Measurements from ENCODE around the gene NME9. TPM values are rescaled to one million over a fixed set of nuclear protein-coding genes. Genes with fewer than 3 reads are reported as not detected.

NME9 gene
- total RNA-seq, 2 donors from 2014 or later: 3.2 TPM; not detected in 1

- Histone ChIP-seq H3K27me3 (replicated peaks; ENCODE audit: insufficient read depth) (no peaks in the 10 kb centered on the region), H3K36me3 (no peaks in the 10 kb centered on the region), H3K4me1 (replicated peaks) (no peaks in the 10 kb centered on the region), H3K27ac (no peak overlapping the region), H3K4me3 (no peak overlapping the region), H3K9me3 (no peaks in the 10 kb centered on the region)
- intact Hi-C loops (cut with DNase I): no loop called here
- TF ChIP-seq POLR2A (IDR thresholded peaks at IDR 0.05): no peak
- no peak for TF ChIP-seq POLR2AphosphoS5 (IDR thresholded peaks at IDR 0.05)
- no peak for TF ChIP-seq CTCF (IDR thresholded peaks at IDR 0.05)
- no peak for DNase-seq (ENCODE audit: low spot score)
Measured at GRCh38 chr3:138354376-138354775, 24.7 kb upstream of the NME9 start.

DNA sequence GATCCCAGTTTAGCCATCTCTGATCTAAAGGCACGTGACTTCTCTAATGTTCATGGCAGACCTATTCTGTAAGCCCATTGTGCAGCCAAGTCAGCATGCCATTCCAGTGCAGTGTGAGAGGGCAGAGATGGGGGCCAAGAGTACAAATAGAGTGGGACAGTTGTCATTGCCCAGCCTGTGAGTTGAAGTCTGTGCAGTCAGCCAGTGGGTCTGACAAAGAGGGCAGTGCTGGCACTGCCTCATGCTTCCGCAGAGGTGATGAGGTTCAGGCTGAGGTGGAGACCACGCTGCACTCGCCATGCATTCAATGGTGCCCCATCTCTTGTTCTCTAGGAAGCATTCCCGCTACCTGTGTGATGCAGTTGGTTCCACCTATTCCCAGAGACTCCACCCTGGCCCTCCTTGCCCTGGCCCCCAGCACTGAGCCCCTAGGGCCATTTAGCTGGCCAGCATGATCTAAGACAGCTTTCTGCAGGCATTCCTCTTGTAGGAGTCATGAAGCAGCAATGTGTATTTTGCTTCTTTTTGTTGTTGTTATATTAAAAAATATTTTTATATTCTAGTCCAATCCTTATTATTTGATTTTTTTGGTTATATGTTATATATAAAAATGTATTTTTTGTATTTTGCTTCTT, 22.4 kb upstream of the NME9 start:
- no peaks in the 10 kb centered on the region for H3K4me1 ChIP-seq (replicated peaks)
- intact Hi-C loops (cut with DNase I): no loop called here
- no peaks in the 10 kb centered on the region for H3K27me3 ChIP-seq (replicated peaks; ENCODE audit: insufficient read depth)
- no peak for DNase-seq (ENCODE audit: low spot score)
- no peak for TF ChIP-seq CTCF (IDR thresholded peaks at IDR 0.05)
- no peak for TF ChIP-seq POLR2AphosphoS5 (IDR thresholded peaks at IDR 0.05)
- TF ChIP-seq POLR2A (IDR thresholded peaks at IDR 0.05): no peak
- H3K36me3 ChIP-seq: no peaks in the 10 kb centered on the region
- H3K9me3 ChIP-seq: no peaks in the 10 kb centered on the region
- no peak overlapping the region for H3K27ac ChIP-seq
- WGBS: 93% methylated on average over 5 of the region's 5 CpGs
- H3K4me3 ChIP-seq: no peak overlapping the region

GRCh38 chr3:138351151-138351550, 21.5 kb upstream of the NME9 start:
- H3K27ac ChIP-seq: no peak overlapping the region
- H3K4me3 ChIP-seq: no peak overlapping the region
- no peaks in the 10 kb centered on the region for H3K9me3 ChIP-seq
- intact Hi-C loops (cut with DNase I): no loop called here
- DNase-seq (ENCODE audit: low spot score): no peak
- no peaks in the 10 kb centered on the region for H3K36me3 ChIP-seq
- TF ChIP-seq POLR2AphosphoS5 (IDR thresholded peaks at IDR 0.05): no peak
- no peak for TF ChIP-seq CTCF (IDR thresholded peaks at IDR 0.05)
- no peak for TF ChIP-seq POLR2A (IDR thresholded peaks at IDR 0.05)
- H3K4me1 ChIP-seq (replicated peaks): no peaks in the 10 kb centered on the region
- no peaks in the 10 kb centered on the region for H3K27me3 ChIP-seq (replicated peaks; ENCODE audit: insufficient read depth)

DNA sequence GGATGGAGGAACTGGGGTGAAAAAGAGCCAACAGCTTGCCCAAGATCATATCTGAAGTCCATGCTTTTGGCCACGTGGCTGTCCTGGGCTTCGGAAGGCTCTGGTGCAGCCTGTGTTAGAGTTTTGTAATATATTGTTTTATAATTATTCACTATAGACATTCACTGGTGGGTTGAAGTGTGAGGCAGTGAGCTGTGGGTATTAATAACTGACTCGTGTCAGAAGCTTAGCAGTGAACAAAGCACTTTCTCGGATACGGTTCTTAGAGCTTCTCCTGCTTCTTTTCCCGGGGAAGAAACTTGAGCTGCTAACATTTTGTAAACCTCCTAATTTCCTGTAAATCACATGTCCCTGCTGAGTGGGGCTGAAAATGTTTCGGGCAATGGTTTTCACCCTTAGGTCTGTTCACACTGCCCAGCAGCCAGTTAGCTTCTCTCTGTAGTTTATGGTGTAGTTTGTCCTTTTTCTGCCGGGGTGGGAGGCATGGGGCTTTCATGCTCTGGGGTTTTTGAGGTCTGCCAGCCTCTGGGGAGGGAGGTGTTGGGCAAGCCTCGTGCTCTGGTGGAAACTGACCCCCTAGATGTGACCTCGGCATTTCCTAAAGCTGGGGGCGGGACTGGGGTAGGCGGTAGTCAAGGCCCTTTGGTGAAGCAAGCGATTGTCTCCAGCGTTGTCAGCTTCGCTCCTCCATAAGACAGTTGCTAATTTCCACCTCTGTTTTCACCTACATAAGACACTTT, 20.4 kb upstream of the NME9 start:
- no peak for TF ChIP-seq POLR2A (IDR thresholded peaks at IDR 0.05)
- TF ChIP-seq POLR2AphosphoS5 (IDR thresholded peaks at IDR 0.05): no peak
- TF ChIP-seq CTCF (IDR thresholded peaks at IDR 0.05): no peak
- H3K27me3 ChIP-seq (replicated peaks; ENCODE audit: insufficient read depth): no peaks in the 10 kb centered on the region
- H3K36me3 ChIP-seq: no peaks in the 10 kb centered on the region
- peak overlapping the region in 1 of 2 donors; percentile 84 for H3K27ac ChIP-seq
- H3K9me3 ChIP-seq: no peaks in the 10 kb centered on the region
- H3K4me3 ChIP-seq: no peak overlapping the region
- 43% methylated on average over 15 of the region's 15 CpGs for WGBS
- no peak for DNase-seq (ENCODE audit: low spot score)
- H3K4me1 ChIP-seq (replicated peaks): no peaks in the 10 kb centered on the region
- intact Hi-C loops (cut with DNase I): loop anchor here (5.0 to 10.0 kb wide), 3 partner anchors 32 to 245 kb away; partner anchors contain the start of gene CEP70
